Endothelial cell of umbilical vein (primary cell): ENCODE results near the gene DDX23. TPM values are rescaled to one million over a fixed set of nuclear protein-coding genes. Genes with fewer than 3 reads are reported as not detected.
A peak's percentile ranks its signal among the peaks of the same experiment; 100 is the strongest.

Experiments used
- BruUV-seq: library from RNA; stranded (reverse); fragments of 400-500 nt; replicated peaks from 2 replicates; lab custom pipeline; 2021; lab: Mats Ljungman, UMichigan
- CTCF ChIA-PET: fragments of 300-600, 350-600 bp; sonication (Branson Sonifier 250); formaldehyde crosslinking; loops from one replicate; lab custom pipeline; 2021; ENCODE audit warnings: antibody characterized with exemption, inconsistent platforms; lab: Charles Lee
- POLR2A ChIA-PET: fragments of 300-600, 350-600 bp; sonication (Branson Sonifier 250); formaldehyde crosslinking; loops from one replicate; lab custom pipeline; 2021; ENCODE audit warnings: antibody characterized with exemption, inconsistent platforms; lab: Charles Lee
- DNase-seq: peaks from one replicate; pipeline ENCODE4 v3.0.0-alpha.2; 2011; ENCODE audit warnings: low read depth, low spot score
- FAIRE-seq: peaks from 2 replicates; lab custom pipeline; 2011; peaks lifted over from hg19 to GRCh38; lab: Jason Lieb, UNC
- H2AFZ ChIP-seq: 2 replicates; pipeline ENCODE4 v1.6.0; 2012; ENCODE audit warnings: low read depth, low read length, control low read depth, inconsistent platforms
- H3K27ac ChIP-seq: 2 replicates; pipeline ENCODE4 v1.5.1; 2011; ENCODE audit warnings: low read depth, mild to moderate bottlenecking, control low read depth, low read length, moderate library complexity; ENCODE audit not compliant: insufficient read depth
- H3K27me3 ChIP-seq, 2 experiments: 2 replicates each; pipeline versions ENCODE4 v1.6.0 to v1.6.1; 2011; ENCODE audit warnings: low read length in 2 of 2, mixed read lengths in 1 of 2; ENCODE audit not compliant: control insufficient read depth in 2 of 2, insufficient read depth in 2 of 2
- H3K36me3 ChIP-seq, 2 experiments: 2 replicates in 1 of 2; 3 replicates in 1 of 2; pipeline ENCODE4 v1.5.1; 2011; ENCODE audit warnings: low read length in 2 of 2, mild to moderate bottlenecking in 1 of 2, moderate library complexity in 1 of 2; ENCODE audit not compliant: control insufficient read depth in 2 of 2, insufficient read depth in 2 of 2; ENCODE audit errors: extremely low read depth in 1 of 2
- H3K4me1 ChIP-seq: 3 replicates; pipeline ENCODE4 v1.5.1; 2011; ENCODE audit warnings: mild to moderate bottlenecking, low read length; ENCODE audit not compliant: control insufficient read depth, insufficient read depth; ENCODE audit errors: extremely low read depth
- H3K4me2 ChIP-seq: 2 replicates; pipeline ENCODE4 v1.6.1; 2011; ENCODE audit warnings: low read length, control low read depth, mixed read lengths; ENCODE audit not compliant: insufficient read depth
- H3K4me3 ChIP-seq, 3 experiments: fragments of 200-600 bp in 1 of 3; sonication (generic), shearing (Covaris generic) in 1 of 3; replicated peaks in 1 of 3; 2 replicates each; pipeline ENCODE4 v1.5.1; 2011 to 2016; ENCODE audit warnings: control low read depth in 3 of 3, low read length in 3 of 3, mild to moderate bottlenecking in 2 of 3, inconsistent platforms in 1 of 3, low read depth in 1 of 3, moderate library complexity in 1 of 3; ENCODE audit not compliant: insufficient read depth in 1 of 3
- H3K79me2 ChIP-seq: 2 replicates; pipeline ENCODE4 v1.6.0; 2012; ENCODE audit warnings: low read length, inconsistent platforms; ENCODE audit not compliant: control insufficient read depth, insufficient read depth
- H3K9ac ChIP-seq: replicated peaks from 2 replicates; pipeline ENCODE3; 2011; ENCODE audit warnings: low read length, control low read depth; ENCODE audit not compliant: insufficient read depth; ENCODE audit errors: extremely low read depth
- H3K9me1 ChIP-seq: replicated peaks from 3 replicates; pipeline ENCODE4 v1.6.0; 2011; ENCODE audit warnings: mild to moderate bottlenecking, low read length; ENCODE audit not compliant: control insufficient read depth, insufficient read depth; ENCODE audit errors: extremely low read depth
- H3K9me3 ChIP-seq: replicated peaks from 2 replicates; pipeline ENCODE4 v1.5.1; 2012; ENCODE audit warnings: low read length, inconsistent platforms; ENCODE audit not compliant: control insufficient read depth, insufficient read depth
- H4K20me1 ChIP-seq: replicated peaks from 2 replicates; pipeline ENCODE3; 2011; ENCODE audit warnings: mild to moderate bottlenecking, low read length; ENCODE audit not compliant: control insufficient read depth, insufficient read depth; ENCODE audit errors: extremely low read depth
- EZH2 ChIP-seq: IDR thresholded peaks from 2 replicates; pipeline ENCODE4 v1.6.1; 2012; ENCODE audit warnings: borderline replicate concordance, low read depth, mild to moderate bottlenecking, moderate library complexity, low read length, inconsistent platforms; ENCODE audit not compliant: severe bottlenecking
- FOS ChIP-seq: IDR thresholded peaks from 2 replicates; pipeline ENCODE4 v1.6.1; 2011; ENCODE audit warnings: mild to moderate bottlenecking, low read length, moderate library complexity, borderline replicate concordance; ENCODE audit not compliant: insufficient read depth
- GATA2 ChIP-seq: IDR thresholded peaks from 2 replicates; pipeline ENCODE4 v1.7.0; 2011; ENCODE audit warnings: low read depth, mild to moderate bottlenecking, moderate library complexity, mixed read lengths, low read length; ENCODE audit not compliant: insufficient read length, insufficient read depth
- JUN ChIP-seq: IDR thresholded peaks from 2 replicates; pipeline ENCODE4 v1.6.1; 2011; ENCODE audit warnings: borderline replicate concordance, low read depth; ENCODE audit not compliant: insufficient read length, insufficient read depth
- MYC ChIP-seq: IDR thresholded peaks from one replicate; pipeline ENCODE4 v1.6.1; 2011; ENCODE audit warnings: mild to moderate bottlenecking, low read depth, low read length
- POLR2A ChIP-seq: IDR thresholded peaks from 2 replicates; pipeline ENCODE4 v1.6.1; 2012; ENCODE audit warnings: low read depth, mild to moderate bottlenecking, control low read depth, low read length
- POLR2AphosphoS5 ChIP-seq: IDR thresholded peaks from 2 replicates; pipeline ENCODE4 v1.6.1; 2012; ENCODE audit warnings: low read depth, mild to moderate bottlenecking, control low read depth, low read length, moderate library complexity; ENCODE audit not compliant: insufficient read depth
- dilution Hi-C: fragments of 300-500 bp; cut with MboI; formaldehyde crosslinking; loops from one replicate; pipeline ENCODE4 v1.15.0; 2019; ENCODE audit warnings: low sequenced_read_pairs; ENCODE audit not compliant: extremely low pct_ligation_motif_present
- intact Hi-C: fragments of 100-400 bp; cut with micrococcal nuclease; formaldehyde crosslinking; loops from one replicate; pipeline ENCODE4 v1.10.0; 2022
- polyA plus RNA-seq, 4 experiments: library from polyadenylated mRNA; depleted of rRNA in 3 of 4; stranded (reverse) in 3 of 4; unstranded in 1 of 4; fragments of >200 nt; gene quantifications; 2 replicates each; pipeline versions ENCODE4 v1.2.1 to v1.2.3, GENCODE V29; 2011 to 2012; ENCODE audit warnings: missing spikeins in 1 of 4
- total RNA-seq: library from RNA; stranded (reverse); gene quantifications from 2 replicates; pipeline ENCODE4 v1.2.3, GENCODE V29; 2021
- TF ChIP-seq, protein P1 (sequence below): IDR thresholded peaks from 2 replicates; pipeline ENCODE4 v1.6.1; 2011; ENCODE audit not compliant: insufficient read depth, insufficient read length
- TF ChIP-seq, protein P2 (sequence below), 2 donors: IDR thresholded peaks; 1 replicate in 1 of 2; 2 replicates in 1 of 2; pipeline ENCODE4 v1.5.1; 2011; ENCODE audit warnings: low read length in 2 of 2, mild to moderate bottlenecking in 2 of 2, moderate library complexity in 2 of 2, control low read depth in 1 of 2, inconsistent platforms in 1 of 2, low read depth in 1 of 2; ENCODE audit not compliant: insufficient read depth in 1 of 2; ENCODE audit errors: extremely low read depth in 1 of 2

DDX23 gene
- total and polyA plus RNA-seq, 2 donors (not counting 3 experiments of a cell fraction or from before 2014, with no cell fraction given) = 56.0 to 107 TPM

DNA sequence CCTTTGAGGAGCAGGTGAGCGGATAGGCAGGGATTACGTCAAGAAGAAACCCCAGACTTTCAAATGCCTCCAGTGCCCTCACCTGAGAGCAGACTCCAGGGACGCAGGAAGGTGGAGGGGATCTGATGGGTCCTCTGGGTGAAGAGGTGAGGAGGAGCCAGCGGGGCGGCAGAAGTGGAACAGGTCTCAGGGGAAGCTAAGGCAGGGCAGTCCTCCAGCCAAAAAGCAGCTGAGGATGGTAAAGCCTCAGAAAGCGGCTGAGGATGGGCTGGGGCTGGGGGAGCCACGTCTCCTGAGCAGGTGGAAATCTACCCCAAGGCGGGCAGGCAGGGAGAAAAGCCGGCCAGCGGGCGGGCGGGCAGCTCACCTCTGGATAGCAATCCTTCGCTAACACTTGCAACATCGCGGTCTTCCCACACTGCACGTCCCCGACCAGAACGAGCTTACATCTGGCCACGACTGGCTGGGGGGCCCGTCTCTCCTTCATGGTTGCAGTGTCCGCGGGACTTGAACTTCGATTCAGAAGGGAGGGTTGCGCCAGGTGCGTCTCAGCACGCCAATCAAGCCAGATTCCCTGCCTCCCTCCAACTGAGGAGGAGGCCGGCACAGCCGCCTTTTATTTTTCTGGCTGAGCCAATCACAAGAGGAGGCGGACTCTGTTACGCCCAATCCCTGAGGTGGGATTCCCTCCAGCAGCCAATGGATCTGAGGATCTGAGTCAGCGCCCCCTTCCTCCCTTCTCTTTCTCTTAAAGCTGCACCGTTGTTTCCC is 13.5 kb upstream of the DDX23 start, which contains the start of gene RND1:
RND1 (minus strand) TSS at position 590 of the 771 bp plus-strand sequence; CDS start at position 487, 103 bp downstream.
- intact Hi-C loops = loop anchor here (1.0 to 2.0 kb wide), 2 partner anchors 13 to 17 kb away; partner anchors contain the start of gene DDX23
- peaks cover 17% of the 10 kb centered on the region in 2 experiments for H3K27me3 ChIP-seq
- H3K9ac ChIP-seq = peak within 1 kb of the TSS; percentile 28
- TF ChIP-seq POLR2AphosphoS5 = peak; percentile 83
- no peak for TF ChIP-seq JUN
- peak; percentile 97 for TF ChIP-seq POLR2A
- no peak for TF ChIP-seq GATA2
- TF ChIP-seq, protein P1, sequence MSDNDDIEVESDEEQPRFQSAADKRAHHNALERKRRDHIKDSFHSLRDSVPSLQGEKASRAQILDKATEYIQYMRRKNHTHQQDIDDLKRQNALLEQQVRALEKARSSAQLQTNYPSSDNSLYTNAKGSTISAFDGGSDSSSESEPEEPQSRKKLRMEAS = no peak
- dilution Hi-C loops = no loop called here
- TSS peak; percentile 70 for BruUV-seq
- H3K9me1 ChIP-seq = no peaks in the 10 kb centered on the region
- CTCF ChIA-PET = interaction anchor here (0.8 to 9.2 kb wide), 9 partner anchors 8 to 131 kb away, joined by 3 to 96 read pairs (median 4); partner anchors contain the start of gene DDX23
- H3K4me2 ChIP-seq = peak within 1 kb of the TSS; percentile 66
- DNase-seq (peak; percentile 95), FAIRE-seq (peak; percentile 98)
- H3K4me3 ChIP-seq = peak within 1 kb of the TSS in 2 of 3 experiments; percentile 43 to 52
- no peaks in the 10 kb centered on the region for H3K36me3 ChIP-seq
- H3K4me1 ChIP-seq = peaks cover 12% of the 10 kb centered on the region
- POLR2A ChIA-PET = interaction anchor here (0.7 to 2.1 kb wide), 11 partner anchors 8 to 92 kb away, joined by 3 to 23 read pairs (median 5); partner anchors contain the start of genes ARF3 and DDX23
- no peak within 1 kb of the TSS for H3K27ac ChIP-seq
- no peaks in the 10 kb centered on the region for H3K79me2 ChIP-seq
- H4K20me1 ChIP-seq = no peaks in the 10 kb centered on the region
- no peaks in the 10 kb centered on the region for H3K9me3 ChIP-seq
- peak within 1 kb of the TSS; percentile 74 for H2AFZ ChIP-seq

DNA sequence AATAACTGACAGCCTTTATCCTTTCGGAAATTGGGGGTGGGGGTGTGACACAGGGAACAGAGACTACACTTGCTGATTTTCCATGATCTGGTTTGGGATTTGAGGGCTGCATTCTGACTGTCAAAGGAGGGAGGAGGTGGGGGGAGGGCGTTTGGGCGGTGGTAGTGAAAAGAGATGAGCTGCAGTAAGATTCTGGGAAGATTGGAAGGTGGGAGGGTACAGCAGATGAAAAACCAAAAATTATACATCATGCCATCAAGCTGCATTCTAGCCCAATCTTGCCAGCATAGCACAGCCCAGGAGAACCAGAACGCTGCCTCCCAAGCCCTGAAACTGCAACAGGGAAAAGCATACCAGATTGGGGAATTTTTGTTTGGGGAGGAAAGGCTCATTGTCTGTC is 11.3 kb upstream of the DDX23 start:
- no peaks in the 10 kb centered on the region for H3K9me1 ChIP-seq
- FAIRE-seq = no peak
- DNase-seq = no peak
- H3K79me2 ChIP-seq = no peaks in the 10 kb centered on the region
- H3K36me3 ChIP-seq = no peaks in the 10 kb centered on the region
- dilution Hi-C loops (no loop called here), intact Hi-C loops (no loop called here)
- H3K27me3 ChIP-seq = peaks cover 17% of the 10 kb centered on the region in 2 experiments
- H3K4me3 ChIP-seq = no peak overlapping the region
- H3K9ac ChIP-seq = no peak overlapping the region
- H3K4me2 ChIP-seq = no peak overlapping the region
- POLR2A ChIA-PET = no interaction called here
- H3K27ac ChIP-seq = no peak overlapping the region
- no peaks in the 10 kb centered on the region for H4K20me1 ChIP-seq
- CTCF ChIA-PET = interaction anchor here (6.3 to 9.2 kb wide), 2 partner anchors 10 to 27 kb away, joined by 68 to 96 read pairs; partner anchors contain the start of gene DDX23
- H2AFZ ChIP-seq = no peak overlapping the region
- H3K4me1 ChIP-seq = peaks cover 12% of the 10 kb centered on the region
- BruUV-seq = no TSS peak
- no peaks in the 10 kb centered on the region for H3K9me3 ChIP-seq
- no peak for TF ChIP-seq MYC
- TF ChIP-seq FOS = no peak
- TF ChIP-seq GATA2 = no peak
- TF ChIP-seq, protein P1 = no peak
- TF ChIP-seq JUN = no peak
- no peak for TF ChIP-seq EZH2
- TF ChIP-seq, protein P2, sequence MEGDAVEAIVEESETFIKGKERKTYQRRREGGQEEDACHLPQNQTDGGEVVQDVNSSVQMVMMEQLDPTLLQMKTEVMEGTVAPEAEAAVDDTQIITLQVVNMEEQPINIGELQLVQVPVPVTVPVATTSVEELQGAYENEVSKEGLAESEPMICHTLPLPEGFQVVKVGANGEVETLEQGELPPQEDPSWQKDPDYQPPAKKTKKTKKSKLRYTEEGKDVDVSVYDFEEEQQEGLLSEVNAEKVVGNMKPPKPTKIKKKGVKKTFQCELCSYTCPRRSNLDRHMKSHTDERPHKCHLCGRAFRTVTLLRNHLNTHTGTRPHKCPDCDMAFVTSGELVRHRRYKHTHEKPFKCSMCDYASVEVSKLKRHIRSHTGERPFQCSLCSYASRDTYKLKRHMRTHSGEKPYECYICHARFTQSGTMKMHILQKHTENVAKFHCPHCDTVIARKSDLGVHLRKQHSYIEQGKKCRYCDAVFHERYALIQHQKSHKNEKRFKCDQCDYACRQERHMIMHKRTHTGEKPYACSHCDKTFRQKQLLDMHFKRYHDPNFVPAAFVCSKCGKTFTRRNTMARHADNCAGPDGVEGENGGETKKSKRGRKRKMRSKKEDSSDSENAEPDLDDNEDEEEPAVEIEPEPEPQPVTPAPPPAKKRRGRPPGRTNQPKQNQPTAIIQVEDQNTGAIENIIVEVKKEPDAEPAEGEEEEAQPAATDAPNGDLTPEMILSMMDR (IDR thresholded peaks at IDR 0.05; ENCODE audit: extremely low read depth in 1 of 2, insufficient read depth in 1 of 2, low read depth in 1 of 2, low read length in 2 of 2) = no peak
- TF ChIP-seq POLR2AphosphoS5 = no peak
- TF ChIP-seq POLR2A = no peak
